Stimulated activated CD4-positive, alpha-beta T cell treated with anti-CD3 and anti-CD28 coated beads, Interleukin-15, amount 100 ng/mL, for 24 hours (primary cell): ENCODE data around the gene AMD1.
"Not testable (repeated sequence)": the region's sequence is repeated elsewhere in the genome, so short reads cannot be mapped to it uniquely, and the experiment has no call there.

Source experiments
- DNase-seq: peaks from one replicate; pipeline ENCODE4 v3.0.0-alpha.2; 2020

The AMD1 gene

GRCh38 chr6:110878751-110879522, 4.4 kb downstream of the AMD1 start:
- DNase-seq: peak; percentile 28

GRCh38 chr6:110880651-110881050, 6.1 kb downstream of the AMD1 start:
- no peak for DNase-seq

- DNase-seq: no peak
Observed at GRCh38 chr6:110881546-110882273, 7.1 kb downstream of the AMD1 start.

- DNase-seq: no peak
Observed at GRCh38 chr6:110882274-110882619, 7.7 kb downstream of the AMD1 start.

GRCh38 chr6:110882824-110883554, 8.4 kb downstream of the AMD1 start:
- DNase-seq: no peak

GRCh38 chr6:110884321-110884720, 9.7 kb downstream of the AMD1 start:
- DNase-seq: no peak

GRCh38 chr6:110885526-110885925, 10.9 kb downstream of the AMD1 start:
- DNase-seq: no peak

GRCh38 chr6:110886555-110887167, 12.1 kb downstream of the AMD1 start:
- no peak for DNase-seq

GRCh38 chr6:110890288-110890687, 15.7 kb downstream of the AMD1 start:
- DNase-seq: no peak

- DNase-seq: no peak
Observed at GRCh38 chr6:110895907-110896608, 21.5 kb downstream of the AMD1 start.

GRCh38 chr6:110897433-110897832, 22.8 kb downstream of the AMD1 start:
- DNase-seq: no peak

GRCh38 chr6:110898111-110898510, 23.5 kb downstream of the AMD1 start:
- no peak for DNase-seq

GRCh38 chr6:110900028-110900598, 25.5 kb downstream of the AMD1 start:
- no peak for DNase-seq

- not testable (repeated sequence) for DNase-seq
Observed at GRCh38 chr6:110901601-110902000, 27.0 kb downstream of the AMD1 start.

GRCh38 chr6:110902091-110902490, 27.5 kb downstream of the AMD1 start:
- no peak for DNase-seq

- DNase-seq: not testable (repeated sequence)
Observed at GRCh38 chr6:110906273-110906672, 31.7 kb downstream of the AMD1 start.

- DNase-seq: no peak
Observed at GRCh38 chr6:110930781-110931180, 56.2 kb downstream of the AMD1 start.

- no peak for DNase-seq
Observed at GRCh38 chr6:110933912-110934311, 59.3 kb downstream of the AMD1 start.

GRCh38 chr6:110934381-110934898, 59.9 kb downstream of the AMD1 start:
- DNase-seq: no peak

GRCh38 chr6:110935171-110935570, 60.6 kb downstream of the AMD1 start:
- no peak for DNase-seq

GRCh38 chr6:110938171-110938570, 63.6 kb downstream of the AMD1 start:
- DNase-seq: no peak
